ENCODE data around the gene MFSD2A. TPM values are rescaled to one million over a fixed set of nuclear protein-coding genes. Genes with fewer than 3 reads are reported as not detected.

MFSD2A gene
- total and polyA plus RNA-seq, 4 donors = 15.7 to 42.9 (median 27.7) TPM

DNA sequence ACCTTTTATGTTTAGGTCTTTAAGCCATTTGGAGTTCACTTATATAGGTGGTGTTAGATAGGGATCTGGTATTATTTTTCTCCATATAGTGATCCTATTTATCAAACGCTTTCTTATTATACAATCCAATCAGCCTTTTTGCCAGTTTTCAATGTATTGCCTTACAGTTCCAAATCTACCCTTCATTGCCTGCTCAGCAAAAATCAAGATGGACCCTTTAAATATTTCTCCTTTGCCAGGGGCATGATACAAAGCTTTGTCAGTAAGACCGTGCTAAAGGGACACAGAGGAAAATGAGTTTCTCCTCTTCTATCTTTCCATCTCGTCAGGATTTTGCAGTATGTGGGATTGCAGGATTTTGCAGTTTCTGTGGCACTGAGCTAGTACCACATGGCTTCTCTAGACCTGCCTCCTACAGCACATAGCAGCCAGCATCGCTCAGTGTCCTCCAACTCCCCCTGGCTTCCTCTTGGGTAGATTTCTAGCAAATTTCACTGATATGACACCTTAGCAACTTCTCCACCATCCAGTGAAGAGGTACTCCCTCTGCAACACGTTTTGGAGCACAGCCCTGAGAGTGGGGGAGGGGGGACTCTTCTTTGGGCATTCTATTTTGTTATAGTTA is 63.1 kb downstream of the MFSD2A start:
- no peak for DNase-seq (ENCODE audit: low read depth in 4 of 6, low spot score in 6 of 6)
- Histone ChIP-seq H3K36me3 (ENCODE audit: control insufficient read depth, insufficient read depth, low read length) (no peaks in the 10 kb centered on the region), H3K4me3 (ENCODE audit: low read depth, low read length) (no peak overlapping the region), H3K9me3 (ENCODE audit: control insufficient read depth, insufficient read depth, low read length) (no peaks in the 10 kb centered on the region), H3K27me3 (ENCODE audit: control insufficient read depth, insufficient read depth, low read length) (no peaks in the 10 kb centered on the region), H3K4me1 (ENCODE audit: control insufficient read depth, insufficient read depth, low read length) (no peaks in the 10 kb centered on the region), H3K27ac (ENCODE audit: low read depth, low read length) (no peak overlapping the region)
- 40% methylated on average over 1 of the region's 5 CpGs for WGBS (ENCODE audit: insufficient coverage)

Small RNA genes within 50 kb of the gene (small RNA-seq; reads per million reads assigned to genes)
- gene RF00019 (ENCODE audit: low replicate concordance) = not detected

Other genes starting within 250 kb of the MFSD2A start
- 10 to 100 TPM; 28.4 to 45.8 TPM for gene PPIE, start 216.3 kb upstream of the MFSD2A start, total RNA-seq
- 10 to 100 TPM; 54.6 to 55.9 TPM for gene PPIE, start 216.3 kb upstream of the MFSD2A start, polyA plus RNA-seq (ENCODE audit: insufficient read length in 2 of 2)
- gene OXCT2, start 183.8 kb upstream of the MFSD2A start, total RNA-seq = 1 to 10 TPM; 1.8 to 3.0 TPM
- 1 to 10 TPM; 2.3 to 3.1 TPM for gene OXCT2, start 183.8 kb upstream of the MFSD2A start, polyA plus RNA-seq (ENCODE audit: insufficient read length in 2 of 2)
- gene BMP8B, start 166.3 kb upstream of the MFSD2A start, total RNA-seq = 10 to 100 TPM in 1 of 2 donors, 1 to 10 TPM in 1; 7.8 to 12.0 TPM
- gene BMP8B, start 166.3 kb upstream of the MFSD2A start, polyA plus RNA-seq (ENCODE audit: insufficient read length in 2 of 2) = 10 to 100 TPM; 19.3 to 19.4 TPM
- 10 to 100 TPM; 33.5 to 35.6 TPM for gene TRIT1, start 71.6 kb upstream of the MFSD2A start, total RNA-seq
- gene TRIT1, start 71.6 kb upstream of the MFSD2A start, polyA plus RNA-seq (ENCODE audit: insufficient read length in 2 of 2) = 10 to 100 TPM; 25.8 to 30.6 TPM
- 1 to 10 TPM; 6.1 to 6.4 TPM for gene MYCL, start 53.2 kb upstream of the MFSD2A start, total RNA-seq
- gene MYCL, start 53.2 kb upstream of the MFSD2A start, polyA plus RNA-seq (ENCODE audit: insufficient read length in 2 of 2) = 10 to 100 TPM; 13.2 to 16.6 TPM
- 100 to 1,000 TPM; 177 to 201 TPM for gene CAP1, start 85.6 kb downstream of the MFSD2A start, total RNA-seq
- gene CAP1, start 85.6 kb downstream of the MFSD2A start, polyA plus RNA-seq (ENCODE audit: insufficient read length in 2 of 2) = 100 to 1,000 TPM; 157 to 170 TPM
- gene PPT1, start 142.1 kb downstream of the MFSD2A start, total RNA-seq = 100 to 1,000 TPM in 1 of 2 donors, 10 to 100 TPM in 1; 87.4 to 115 TPM
- 100 to 1,000 TPM; 114 to 124 TPM for gene PPT1, start 142.1 kb downstream of the MFSD2A start, polyA plus RNA-seq (ENCODE audit: insufficient read length in 2 of 2)
- gene RLF, start 206.2 kb downstream of the MFSD2A start, total RNA-seq = 10 to 100 TPM; 35.8 to 65.1 TPM
- gene RLF, start 206.2 kb downstream of the MFSD2A start, polyA plus RNA-seq (ENCODE audit: insufficient read length in 2 of 2) = 10 to 100 TPM; 17.2 to 21.3 TPM